ENCODE measurements around the gene OTX2. TPM values are rescaled to one million over a fixed set of nuclear protein-coding genes. Genes with fewer than 3 reads are reported as not detected.

Gene OTX2
- total RNA-seq = not detected

DNA sequence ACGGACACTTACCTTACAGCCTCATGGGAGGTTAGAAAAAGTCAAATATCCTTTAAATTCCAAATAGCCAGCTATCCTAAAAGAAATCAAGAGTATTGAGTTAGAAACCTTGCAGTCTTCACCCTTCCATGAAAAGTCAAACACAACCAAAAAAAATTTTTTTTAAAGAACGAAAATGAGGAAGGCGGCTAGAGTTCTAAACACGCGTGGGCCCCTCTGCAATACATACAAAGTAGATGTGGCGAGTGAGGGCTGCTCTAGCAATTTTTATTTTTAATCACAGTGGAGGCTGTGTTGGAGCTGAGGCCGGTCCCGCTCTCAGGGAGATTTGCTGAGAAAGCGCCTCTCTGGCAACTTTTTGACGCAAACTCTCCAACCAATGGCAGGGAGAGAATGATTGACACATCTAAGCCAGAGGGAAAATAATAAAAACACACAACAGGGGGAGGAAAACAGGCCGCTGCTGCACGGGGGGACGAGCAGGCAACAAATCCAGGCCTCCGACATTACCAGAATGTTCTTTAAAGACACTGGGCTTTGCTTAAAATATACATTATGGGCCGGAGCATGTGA lies at the start of gene OTX2:
TSS of gene OTX2 (minus strand) at position 333 of the 573 bp plus-strand sequence. CDS start 5,023 bp downstream, outside the sequence.
- H3K27me3 ChIP-seq = peaks cover 100% of the 10 kb centered on the region
- intact Hi-C loops (cut with DNase I; ENCODE audit: low total_unique reads) = no loop called here
- H3K4me3 ChIP-seq = no peak within 1 kb of the TSS
- H3K27ac ChIP-seq = no peak within 1 kb of the TSS
- DNase-seq = no peak
- in situ Hi-C loops (cut with MboI; ENCODE audit: low pct_ligation_motif_present in 1 of 4, low pct_unique_long_range_greater_than_20kb in 1 of 4, low sequenced_read_pairs in 3 of 4) = no loop called here
- TF ChIP-seq POLR2A (IDR thresholded peaks at IDR 0.05) (no peak), EP300 (IDR thresholded peaks at IDR 0.05; ENCODE audit: low read depth) (no peak), POLR2AphosphoS5 (IDR thresholded peaks at IDR 0.05) (no peak)
- TF ChIP-seq, protein P1, sequence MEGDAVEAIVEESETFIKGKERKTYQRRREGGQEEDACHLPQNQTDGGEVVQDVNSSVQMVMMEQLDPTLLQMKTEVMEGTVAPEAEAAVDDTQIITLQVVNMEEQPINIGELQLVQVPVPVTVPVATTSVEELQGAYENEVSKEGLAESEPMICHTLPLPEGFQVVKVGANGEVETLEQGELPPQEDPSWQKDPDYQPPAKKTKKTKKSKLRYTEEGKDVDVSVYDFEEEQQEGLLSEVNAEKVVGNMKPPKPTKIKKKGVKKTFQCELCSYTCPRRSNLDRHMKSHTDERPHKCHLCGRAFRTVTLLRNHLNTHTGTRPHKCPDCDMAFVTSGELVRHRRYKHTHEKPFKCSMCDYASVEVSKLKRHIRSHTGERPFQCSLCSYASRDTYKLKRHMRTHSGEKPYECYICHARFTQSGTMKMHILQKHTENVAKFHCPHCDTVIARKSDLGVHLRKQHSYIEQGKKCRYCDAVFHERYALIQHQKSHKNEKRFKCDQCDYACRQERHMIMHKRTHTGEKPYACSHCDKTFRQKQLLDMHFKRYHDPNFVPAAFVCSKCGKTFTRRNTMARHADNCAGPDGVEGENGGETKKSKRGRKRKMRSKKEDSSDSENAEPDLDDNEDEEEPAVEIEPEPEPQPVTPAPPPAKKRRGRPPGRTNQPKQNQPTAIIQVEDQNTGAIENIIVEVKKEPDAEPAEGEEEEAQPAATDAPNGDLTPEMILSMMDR (IDR thresholded peaks at IDR 0.05) = no peak
- 22 to 28% methylated on average over 15 of the region's 15 CpGs for WGBS, 2 donors (ENCODE audit: low coverage in 1 of 2)
- no peaks in the 10 kb centered on the region for H3K36me3 ChIP-seq
- H3K4me1 ChIP-seq = peaks cover 0 to 19% (median 11%) of the 10 kb centered on the region in 4 donors
- no peaks in the 10 kb centered on the region for H3K9me3 ChIP-seq

DNA sequence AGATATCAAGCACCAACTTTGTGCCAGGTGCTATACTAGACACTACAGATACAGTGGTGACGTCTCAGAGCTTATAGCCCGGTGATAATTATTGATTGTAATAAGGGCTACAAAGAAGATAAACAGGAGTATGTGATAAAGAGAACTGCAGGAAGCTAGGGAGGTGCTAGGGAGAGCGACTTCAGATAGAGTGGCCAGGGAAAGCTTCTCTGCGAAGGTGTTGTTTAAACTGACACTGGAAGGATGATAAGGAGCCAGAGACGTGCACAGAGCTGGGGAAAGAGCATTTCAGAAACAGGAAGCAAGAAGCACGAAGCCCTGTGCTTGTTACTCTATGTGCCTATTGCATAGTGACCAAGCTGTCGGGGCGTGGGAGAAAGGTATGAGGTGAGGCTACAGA lies 48.1 kb upstream of the OTX2 start:
- DNase-seq = peak; percentile 7
- Histone ChIP-seq H3K27ac (peak overlapping the region in 1 of 4 donors; percentile 47), H3K4me1 (peaks cover 0 to 25% (median 5%) of the 10 kb centered on the region in 4 donors), H3K9me3 (no peaks in the 10 kb centered on the region), H3K27me3 (peaks cover 3% of the 10 kb centered on the region), H3K36me3 (no peaks in the 10 kb centered on the region), H3K4me3 (no peak overlapping the region)
- intact Hi-C loops (cut with DNase I; ENCODE audit: low total_unique reads) (no loop called here), in situ Hi-C loops (cut with MboI; ENCODE audit: low pct_ligation_motif_present in 1 of 4, low pct_unique_long_range_greater_than_20kb in 1 of 4, low sequenced_read_pairs in 3 of 4) (no loop called here)
- 13 to 26% methylated on average over 8 of the region's 8 CpGs for WGBS, 2 donors (ENCODE audit: low coverage in 1 of 2)
- TF ChIP-seq EP300 (IDR thresholded peaks at IDR 0.05; ENCODE audit: low read depth) = no peak
- TF ChIP-seq POLR2A (IDR thresholded peaks at IDR 0.05) = no peak
- TF ChIP-seq, protein P1 (IDR thresholded peaks at IDR 0.05) = no peak
- no peak for TF ChIP-seq POLR2AphosphoS5 (IDR thresholded peaks at IDR 0.05)

DNA sequence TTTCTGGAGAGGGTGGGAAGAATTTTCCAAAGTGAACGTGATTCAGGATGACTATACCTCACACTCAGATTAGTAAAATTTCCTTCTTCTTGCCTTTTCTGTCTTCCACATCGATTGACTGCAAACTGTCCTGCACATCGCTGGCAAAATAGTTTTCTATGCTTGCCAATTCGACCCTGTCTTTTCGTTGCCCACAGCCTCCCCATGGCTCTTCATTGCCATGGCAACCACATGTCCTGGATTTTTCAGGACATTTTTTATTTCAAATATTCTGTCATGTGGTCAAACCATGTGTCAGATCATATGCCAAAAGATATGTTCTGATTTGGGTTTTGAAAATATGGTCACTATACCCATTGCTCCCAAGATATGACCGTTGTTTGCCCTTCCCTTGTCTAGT lies 46.9 kb upstream of the OTX2 start:
- no peak overlapping the region for H3K27ac ChIP-seq
- H3K4me1 ChIP-seq = peaks cover 0 to 25% (median 5%) of the 10 kb centered on the region in 4 donors
- intact Hi-C loops (cut with DNase I; ENCODE audit: low total_unique reads) = no loop called here
- no peak for DNase-seq
- no peaks in the 10 kb centered on the region for H3K36me3 ChIP-seq
- no peaks in the 10 kb centered on the region for H3K9me3 ChIP-seq
- in situ Hi-C loops (cut with MboI; ENCODE audit: low pct_ligation_motif_present in 1 of 4, low pct_unique_long_range_greater_than_20kb in 1 of 4, low sequenced_read_pairs in 3 of 4) = no loop called here
- TF ChIP-seq, protein P1 (IDR thresholded peaks at IDR 0.05) = no peak
- no peak for TF ChIP-seq POLR2A (IDR thresholded peaks at IDR 0.05)
- no peak for TF ChIP-seq POLR2AphosphoS5 (IDR thresholded peaks at IDR 0.05)
- TF ChIP-seq EP300 (IDR thresholded peaks at IDR 0.05; ENCODE audit: low read depth) = no peak
- no peak overlapping the region for H3K4me3 ChIP-seq
- WGBS, 2 donors (ENCODE audit: low coverage in 1 of 2) = 77 to 82% methylated on average over 6 of the region's 6 CpGs
- peaks cover 3% of the 10 kb centered on the region for H3K27me3 ChIP-seq

DNA sequence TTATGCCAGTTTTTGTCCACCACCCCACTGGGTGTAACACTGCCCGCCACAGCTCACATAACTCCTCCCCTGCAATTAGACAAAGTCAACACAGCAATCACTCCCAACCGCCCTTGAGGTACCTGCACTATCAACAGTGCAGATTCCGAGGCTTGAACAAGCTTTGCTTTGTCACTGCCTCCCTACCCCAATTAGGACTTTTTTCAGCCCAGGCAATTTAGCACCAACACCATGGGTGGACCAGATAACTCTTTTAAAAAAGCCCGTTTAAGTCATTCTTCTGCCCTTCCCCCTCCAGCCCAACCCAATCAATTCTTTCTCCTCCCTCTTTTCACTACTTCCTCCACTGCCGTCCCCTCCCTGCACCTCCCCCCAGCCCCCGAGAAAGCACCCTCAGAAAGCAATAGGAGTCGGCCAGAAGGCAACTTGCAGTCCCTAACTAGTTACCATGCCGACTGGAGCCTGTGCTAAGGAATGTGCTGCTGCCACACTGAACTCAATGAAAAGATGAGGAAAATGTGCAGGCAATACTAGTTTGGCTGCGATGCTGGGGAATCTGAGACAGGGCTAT lies 45.7 kb upstream of the OTX2 start:
- no peaks in the 10 kb centered on the region for H3K36me3 ChIP-seq
- H3K27ac ChIP-seq = peak overlapping the region; percentile 56 to 83 (median 64)
- peaks cover 0 to 25% (median 5%) of the 10 kb centered on the region in 4 donors for H3K4me1 ChIP-seq
- DNase-seq = peak; percentile 66
- peaks cover 3% of the 10 kb centered on the region for H3K27me3 ChIP-seq
- H3K4me3 ChIP-seq = peak overlapping the region in 2 of 4 donors; percentile 8 to 29
- intact Hi-C loops (cut with DNase I; ENCODE audit: low total_unique reads) = no loop called here
- in situ Hi-C loops (cut with MboI; ENCODE audit: low pct_ligation_motif_present in 1 of 4, low pct_unique_long_range_greater_than_20kb in 1 of 4, low sequenced_read_pairs in 3 of 4) = no loop called here
- 7% methylated on average over 9 of the region's 9 CpGs; no CpG with 5 or more reads in 1 of the 2 donors for WGBS, 2 donors (ENCODE audit: low coverage in 1 of 2)
- H3K9me3 ChIP-seq = no peaks in the 10 kb centered on the region
- TF ChIP-seq POLR2A (IDR thresholded peaks at IDR 0.05) (no peak), POLR2AphosphoS5 (IDR thresholded peaks at IDR 0.05) (no peak), EP300 (IDR thresholded peaks at IDR 0.05; ENCODE audit: low read depth) (no peak)
- TF ChIP-seq, protein P1 (IDR thresholded peaks at IDR 0.05) = no peak

Data from transverse colon (tissue), 4 donors.